HepG2 (cell line): ENCODE data around the gene IL17F. TPM values are rescaled to one million over a fixed set of nuclear protein-coding genes. Genes with fewer than 3 reads are reported as not detected.
A peak's percentile ranks its signal among the peaks of the same experiment; 100 is the strongest.

Experiments used
- CEBPB ChIP-seq: IDR thresholded peaks from 2 replicates; pipeline ENCODE4 v1.6.1; 2011; ENCODE audit warnings: low read depth, low read length, improper control_type of control experiment, borderline replicate concordance
- HNF1A ChIP-seq, 2 experiments: sonication (generic) in 1 of 2; formaldehyde crosslinking in 1 of 2; IDR thresholded peaks; 2 replicates each; pipeline versions ENCODE4 v1.4.0 to v1.6.1; 2016 to 2020; ENCODE audit warnings: borderline replicate concordance in 1 of 2, low read depth in 1 of 2, mild to moderate bottlenecking in 1 of 2, missing genetic modification reagents in 1 of 2
- JARID2 ChIP-seq: sonication (generic); formaldehyde crosslinking; IDR thresholded peaks from 2 replicates; pipeline ENCODE4 v1.8.1; 2023; ENCODE audit warnings: missing genetic modification reagents, inconsistent platforms; ENCODE audit not compliant: insufficient replicate concordance
- RAD21 ChIP-seq: fragments of 450-650 bp; formaldehyde crosslinking; IDR thresholded peaks from 2 replicates; pipeline ENCODE4 v1.5.0; 2020; ENCODE audit warnings: mild to moderate bottlenecking
- TARDBP ChIP-seq: sonication (generic); formaldehyde crosslinking; IDR thresholded peaks from 2 replicates; pipeline ENCODE4 v1.8.0; 2022; ENCODE audit warnings: mild to moderate bottlenecking, missing genetic modification reagents
- ZNF572 ChIP-seq: sonication (generic); formaldehyde crosslinking; IDR thresholded peaks from 2 replicates; pipeline ENCODE4 v1.5.1; 2020; ENCODE audit warnings: mild to moderate bottlenecking, missing genetic modification reagents
- ZSCAN29 ChIP-seq: sonication (generic); formaldehyde crosslinking; conservative IDR thresholded peaks from 2 replicates; pipeline ENCODE4 v1.4.0; 2020; ENCODE audit warnings: mild to moderate bottlenecking, missing genetic modification reagents
- polyA plus RNA-seq, 8 experiments: library from polyadenylated mRNA; depleted of rRNA in 3 of 8; stranded (reverse) in 7 of 8; unstranded in 1 of 8; fragments of >200 nt; fragmentation: Illumina TruSeq in 4 of 8; extraction: Trizol in 4 of 8; gene quantifications; 2 replicates each; pipeline versions ENCODE4 v1.2.1 to v1.2.3, GENCODE V29; 2011 to 2016; ENCODE audit warnings: low read depth in 4 of 8, missing spikeins in 1 of 8, mixed read lengths in 1 of 8; ENCODE audit not compliant: insufficient read depth in 1 of 8
- total RNA-seq, 5 experiments: library from RNA; depleted of rRNA; stranded (reverse); fragments of >200 nt; fragmentation: Illumina TruSeq; extraction: Trizol; gene quantifications; 2 replicates each; pipeline ENCODE4 v1.2.3, GENCODE V29; 2016; ENCODE audit warnings: low read depth in 1 of 5
- TF ChIP-seq, protein P1 (sequence below): sonication (generic); formaldehyde crosslinking; IDR thresholded peaks from 2 replicates; pipeline ENCODE4 v1.4.0; 2020; ENCODE audit warnings: missing genetic modification reagents, mild to moderate bottlenecking, borderline replicate concordance
- TF ChIP-seq, protein P2 (sequence below): sonication (generic); formaldehyde crosslinking; IDR thresholded peaks from 2 replicates; pipeline ENCODE4 v1.5.0; 2020; ENCODE audit warnings: mild to moderate bottlenecking, missing genetic modification reagents, borderline replicate concordance

IL17F gene
- total and polyA plus RNA-seq, 2 of the 13 experiments (the other 11 are each of a cell fraction or from before 2014, with no cell fraction given): not detected

GRCh38 chr6:52285177-52286068, 41.1 kb upstream of the IL17F start (continued):
- no peak for TF ChIP-seq ZNF572
- peak; percentile 6; the same call in 1 of the 2 replicates for TF ChIP-seq RAD21
- TF ChIP-seq, protein P1, sequence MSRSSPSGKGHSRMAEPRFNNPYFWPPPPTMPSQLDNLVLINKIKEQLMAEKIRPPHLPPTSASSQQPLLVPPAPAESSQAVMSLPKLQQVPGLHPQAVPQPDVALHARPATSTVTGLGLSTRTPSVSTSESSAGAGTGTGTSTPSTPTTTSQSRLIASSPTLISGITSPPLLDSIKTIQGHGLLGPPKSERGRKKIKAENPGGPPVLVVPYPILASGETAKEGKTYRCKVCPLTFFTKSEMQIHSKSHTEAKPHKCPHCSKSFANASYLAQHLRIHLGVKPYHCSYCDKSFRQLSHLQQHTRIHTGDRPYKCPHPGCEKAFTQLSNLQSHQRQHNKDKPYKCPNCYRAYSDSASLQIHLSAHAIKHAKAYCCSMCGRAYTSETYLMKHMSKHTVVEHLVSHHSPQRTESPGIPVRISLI (CRISPR knock-in tag): peak; percentile 94
- TF ChIP-seq TARDBP (CRISPR knock-in tag): 0 out of 2 replicates have a peak, but pooled peaks have one; percentile 32
- TF ChIP-seq, protein P2, sequence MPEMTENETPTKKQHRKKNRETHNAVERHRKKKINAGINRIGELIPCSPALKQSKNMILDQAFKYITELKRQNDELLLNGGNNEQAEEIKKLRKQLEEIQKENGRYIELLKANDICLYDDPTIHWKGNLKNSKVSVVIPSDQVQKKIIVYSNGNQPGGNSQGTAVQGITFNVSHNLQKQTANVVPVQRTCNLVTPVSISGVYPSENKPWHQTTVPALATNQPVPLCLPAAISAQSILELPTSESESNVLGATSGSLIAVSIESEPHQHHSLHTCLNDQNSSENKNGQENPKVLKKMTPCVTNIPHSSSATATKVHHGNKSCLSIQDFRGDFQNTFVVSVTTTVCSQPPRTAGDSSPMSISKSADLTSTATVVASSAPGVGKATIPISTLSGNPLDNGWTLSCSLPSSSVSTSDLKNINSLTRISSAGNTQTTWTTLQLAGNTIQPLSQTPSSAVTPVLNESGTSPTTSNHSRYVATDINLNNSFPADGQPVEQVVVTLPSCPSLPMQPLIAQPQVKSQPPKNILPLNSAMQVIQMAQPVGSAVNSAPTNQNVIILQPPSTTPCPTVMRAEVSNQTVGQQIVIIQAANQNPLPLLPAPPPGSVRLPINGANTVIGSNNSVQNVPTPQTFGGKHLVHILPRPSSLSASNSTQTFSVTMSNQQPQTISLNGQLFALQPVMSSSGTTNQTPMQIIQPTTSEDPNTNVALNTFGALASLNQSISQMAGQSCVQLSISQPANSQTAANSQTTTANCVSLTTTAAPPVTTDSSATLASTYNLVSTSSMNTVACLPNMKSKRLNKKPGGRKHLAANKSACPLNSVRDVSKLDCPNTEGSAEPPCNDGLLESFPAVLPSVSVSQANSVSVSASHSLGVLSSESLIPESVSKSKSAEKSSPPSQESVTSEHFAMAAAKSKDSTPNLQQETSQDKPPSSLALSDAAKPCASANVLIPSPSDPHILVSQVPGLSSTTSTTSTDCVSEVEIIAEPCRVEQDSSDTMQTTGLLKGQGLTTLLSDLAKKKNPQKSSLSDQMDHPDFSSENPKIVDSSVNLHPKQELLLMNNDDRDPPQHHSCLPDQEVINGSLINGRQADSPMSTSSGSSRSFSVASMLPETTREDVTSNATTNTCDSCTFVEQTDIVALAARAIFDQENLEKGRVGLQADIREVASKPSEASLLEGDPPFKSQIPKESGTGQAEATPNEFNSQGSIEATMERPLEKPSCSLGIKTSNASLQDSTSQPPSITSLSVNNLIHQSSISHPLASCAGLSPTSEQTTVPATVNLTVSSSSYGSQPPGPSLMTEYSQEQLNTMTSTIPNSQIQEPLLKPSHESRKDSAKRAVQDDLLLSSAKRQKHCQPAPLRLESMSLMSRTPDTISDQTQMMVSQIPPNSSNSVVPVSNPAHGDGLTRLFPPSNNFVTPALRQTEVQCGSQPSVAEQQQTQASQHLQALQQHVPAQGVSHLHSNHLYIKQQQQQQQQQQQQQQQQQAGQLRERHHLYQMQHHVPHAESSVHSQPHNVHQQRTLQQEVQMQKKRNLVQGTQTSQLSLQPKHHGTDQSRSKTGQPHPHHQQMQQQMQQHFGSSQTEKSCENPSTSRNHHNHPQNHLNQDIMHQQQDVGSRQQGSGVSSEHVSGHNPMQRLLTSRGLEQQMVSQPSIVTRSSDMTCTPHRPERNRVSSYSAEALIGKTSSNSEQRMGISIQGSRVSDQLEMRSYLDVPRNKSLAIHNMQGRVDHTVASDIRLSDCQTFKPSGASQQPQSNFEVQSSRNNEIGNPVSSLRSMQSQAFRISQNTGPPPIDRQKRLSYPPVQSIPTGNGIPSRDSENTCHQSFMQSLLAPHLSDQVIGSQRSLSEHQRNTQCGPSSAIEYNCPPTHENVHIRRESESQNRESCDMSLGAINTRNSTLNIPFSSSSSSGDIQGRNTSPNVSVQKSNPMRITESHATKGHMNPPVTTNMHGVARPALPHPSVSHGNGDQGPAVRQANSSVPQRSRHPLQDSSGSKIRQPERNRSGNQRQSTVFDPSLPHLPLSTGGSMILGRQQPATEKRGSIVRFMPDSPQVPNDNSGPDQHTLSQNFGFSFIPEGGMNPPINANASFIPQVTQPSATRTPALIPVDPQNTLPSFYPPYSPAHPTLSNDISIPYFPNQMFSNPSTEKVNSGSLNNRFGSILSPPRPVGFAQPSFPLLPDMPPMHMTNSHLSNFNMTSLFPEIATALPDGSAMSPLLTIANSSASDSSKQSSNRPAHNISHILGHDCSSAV: no peak
- no peak for TF ChIP-seq HNF1A (IDR thresholded peaks at IDR 0.05; ENCODE audit: low read depth)
- 0 out of 2 replicates have a peak, but pooled peaks have one; percentile 15 for TF ChIP-seq HNF1A (CRISPR knock-in tag; IDR thresholded peaks at IDR 0.05; ENCODE audit: borderline replicate concordance)
- TF ChIP-seq CEBPB: peak; percentile 36; the same call in 1 of the 2 replicates
- TF ChIP-seq ZSCAN29 (CRISPR knock-in tag): no peak
- no peak for TF ChIP-seq JARID2
